ENCODE measurements around the gene BICDL2.
"Not testable (repeated sequence)": the region's sequence is repeated elsewhere in the genome, so short reads cannot be mapped to it uniquely, and the experiment has no call there.

Gene BICDL2

GRCh38 chr16:3065069-3065741 is 28.5 kb upstream of the BICDL2 start, which contains the start of gene IL32:
TSS of gene IL32 (plus strand) at chr16:3065640. CDS start at chr16:3065812, 172 bp downstream.
- peak; percentile 85 to 89 for DNase-seq

GRCh38 chr16:3063625-3064386 is 27.1 kb upstream of the BICDL2 start:
- no peak for DNase-seq

- no peak for DNase-seq
Measured at GRCh38 chr16:3062553-3062952, 25.8 kb upstream of the BICDL2 start.

- no peak for DNase-seq
Measured at GRCh38 chr16:3060339-3061127, 23.8 kb upstream of the BICDL2 start.

- DNase-seq: no peak
Measured at GRCh38 chr16:3059723-3060242, 23.0 kb upstream of the BICDL2 start.

GRCh38 chr16:3059041-3059722 is 22.4 kb upstream of the BICDL2 start:
- peak; percentile 89 to 90 for DNase-seq

GRCh38 chr16:3058139-3059030 is 21.6 kb upstream of the BICDL2 start:
- peak; percentile 59 to 66 for DNase-seq

- no peak for DNase-seq
Measured at GRCh38 chr16:3057181-3058138, 20.7 kb upstream of the BICDL2 start.

- no peak for DNase-seq
Measured at GRCh38 chr16:3056336-3057180, 19.8 kb upstream of the BICDL2 start.

- not testable (repeated sequence) for DNase-seq
Measured at GRCh38 chr16:3055734-3056115, 19.0 kb upstream of the BICDL2 start.

GRCh38 chr16:3054965-3055733 is 18.4 kb upstream of the BICDL2 start:
- no peak for DNase-seq

- not testable (repeated sequence) for DNase-seq
Measured at GRCh38 chr16:3053330-3053710, 16.6 kb upstream of the BICDL2 start.

GRCh38 chr16:3052571-3053329 is 16.0 kb upstream of the BICDL2 start:
- DNase-seq: peak in 1 of 2 experiments; percentile 48

- DNase-seq: no peak
Measured at GRCh38 chr16:3051494-3051893, 14.8 kb upstream of the BICDL2 start.

- no peak for DNase-seq
Measured at GRCh38 chr16:3051009-3051408, 14.3 kb upstream of the BICDL2 start.

- DNase-seq: no peak
Measured at GRCh38 chr16:3050487-3050886, 13.7 kb upstream of the BICDL2 start.

- DNase-seq: no peak
Measured at GRCh38 chr16:3049921-3050481, 13.3 kb upstream of the BICDL2 start.

- no peak for DNase-seq
Measured at GRCh38 chr16:3047387-3047720, 10.6 kb upstream of the BICDL2 start.

Measured in activated CD4-positive, alpha-beta T cell treated with anti-CD3 and anti-CD28 coated beads, Interleukin-2, amount 50 U/mL, for 48 hours (primary cell).